Measurements from ENCODE around the gene RABGAP1.

Gene RABGAP1

DNA sequence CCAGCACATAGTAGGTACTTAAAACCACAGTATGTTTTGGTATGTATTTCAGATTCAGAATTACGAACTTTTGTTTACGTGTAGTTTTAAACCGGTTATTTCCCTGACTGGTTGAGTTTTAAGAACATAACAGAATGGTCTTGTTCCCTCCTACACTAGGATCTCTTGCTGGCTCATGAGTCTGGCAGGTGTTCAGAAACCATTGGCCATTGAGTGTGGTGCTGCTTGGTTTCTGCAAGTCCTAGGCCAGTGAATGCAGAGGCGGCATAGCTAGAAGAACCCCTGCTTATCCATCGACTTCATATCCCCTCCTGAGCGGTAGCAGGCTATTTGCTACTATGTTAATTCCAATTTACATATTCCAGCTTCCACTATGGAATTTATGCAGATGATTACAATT is 158.2 kb downstream of the RABGAP1 start:
- TF ChIP-seq, protein P1, sequence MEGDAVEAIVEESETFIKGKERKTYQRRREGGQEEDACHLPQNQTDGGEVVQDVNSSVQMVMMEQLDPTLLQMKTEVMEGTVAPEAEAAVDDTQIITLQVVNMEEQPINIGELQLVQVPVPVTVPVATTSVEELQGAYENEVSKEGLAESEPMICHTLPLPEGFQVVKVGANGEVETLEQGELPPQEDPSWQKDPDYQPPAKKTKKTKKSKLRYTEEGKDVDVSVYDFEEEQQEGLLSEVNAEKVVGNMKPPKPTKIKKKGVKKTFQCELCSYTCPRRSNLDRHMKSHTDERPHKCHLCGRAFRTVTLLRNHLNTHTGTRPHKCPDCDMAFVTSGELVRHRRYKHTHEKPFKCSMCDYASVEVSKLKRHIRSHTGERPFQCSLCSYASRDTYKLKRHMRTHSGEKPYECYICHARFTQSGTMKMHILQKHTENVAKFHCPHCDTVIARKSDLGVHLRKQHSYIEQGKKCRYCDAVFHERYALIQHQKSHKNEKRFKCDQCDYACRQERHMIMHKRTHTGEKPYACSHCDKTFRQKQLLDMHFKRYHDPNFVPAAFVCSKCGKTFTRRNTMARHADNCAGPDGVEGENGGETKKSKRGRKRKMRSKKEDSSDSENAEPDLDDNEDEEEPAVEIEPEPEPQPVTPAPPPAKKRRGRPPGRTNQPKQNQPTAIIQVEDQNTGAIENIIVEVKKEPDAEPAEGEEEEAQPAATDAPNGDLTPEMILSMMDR (IDR thresholded peaks at IDR 0.05; ENCODE audit: low read depth, low read length): no peak
- DNase-seq (ENCODE audit: extremely low read depth, low read depth): no peak

DNA sequence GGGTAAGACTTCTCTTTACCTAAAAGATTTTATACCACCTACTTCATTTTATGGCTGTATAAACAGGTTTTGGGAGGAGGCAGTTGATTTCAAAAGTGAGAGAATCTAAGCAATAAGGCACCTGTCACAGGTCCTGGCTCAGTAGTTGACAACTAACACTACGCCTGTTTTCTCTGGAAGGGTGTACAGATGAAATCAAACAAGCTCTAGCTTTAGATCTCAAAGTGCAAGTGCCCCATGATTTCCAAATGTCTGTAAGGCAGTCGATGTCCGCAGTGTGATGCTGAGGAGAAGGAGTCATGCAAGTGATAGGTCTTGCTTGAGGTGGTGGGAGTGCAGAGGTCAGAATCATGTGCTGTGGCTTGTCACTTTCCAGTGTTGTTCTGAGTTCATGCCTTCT is 158.7 kb downstream of the RABGAP1 start:
- TF ChIP-seq, protein P1 (IDR thresholded peaks at IDR 0.05; ENCODE audit: low read depth, low read length): no peak
- DNase-seq (ENCODE audit: extremely low read depth, low read depth): no peak

DNA sequence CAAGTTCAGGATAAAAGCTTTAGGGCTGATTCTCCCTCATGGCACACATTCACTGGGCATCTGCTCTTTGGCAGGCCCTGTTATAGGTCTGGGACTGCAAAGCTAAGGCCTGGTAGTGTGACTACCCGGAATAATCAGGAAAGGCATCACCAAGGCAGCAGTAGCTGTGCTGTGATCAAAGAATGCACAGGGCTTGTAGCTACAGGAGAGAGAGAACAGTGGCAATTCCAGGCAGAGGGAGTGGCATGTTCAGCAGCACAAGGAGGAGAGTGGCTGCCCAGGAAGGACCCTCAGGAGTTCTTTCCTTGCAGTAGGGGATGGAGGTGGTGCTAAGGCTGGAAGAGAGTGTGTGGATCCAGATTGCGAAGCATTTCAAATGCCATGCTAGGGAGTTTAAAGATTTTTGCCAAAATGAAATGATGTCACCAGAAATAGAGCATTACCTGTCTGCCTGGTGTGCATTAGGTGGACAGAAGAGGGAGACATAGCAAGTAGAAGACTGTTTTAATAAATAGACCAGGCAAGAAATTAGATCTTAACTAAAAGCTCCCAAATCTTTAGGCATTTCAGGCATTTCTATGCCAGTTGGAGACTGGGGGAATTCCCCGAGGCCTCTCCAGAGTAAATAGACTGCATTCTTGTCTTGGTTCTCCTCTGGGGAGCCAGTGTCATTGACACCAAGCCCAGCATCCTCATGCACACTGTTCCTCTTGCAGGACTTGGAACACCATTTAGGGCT is 161.7 kb downstream of the RABGAP1 start:
- TF ChIP-seq, protein P1 (IDR thresholded peaks at IDR 0.05; ENCODE audit: low read depth, low read length): peak; percentile 23
- DNase-seq (ENCODE audit: extremely low read depth, low read depth): no peak

DNA sequence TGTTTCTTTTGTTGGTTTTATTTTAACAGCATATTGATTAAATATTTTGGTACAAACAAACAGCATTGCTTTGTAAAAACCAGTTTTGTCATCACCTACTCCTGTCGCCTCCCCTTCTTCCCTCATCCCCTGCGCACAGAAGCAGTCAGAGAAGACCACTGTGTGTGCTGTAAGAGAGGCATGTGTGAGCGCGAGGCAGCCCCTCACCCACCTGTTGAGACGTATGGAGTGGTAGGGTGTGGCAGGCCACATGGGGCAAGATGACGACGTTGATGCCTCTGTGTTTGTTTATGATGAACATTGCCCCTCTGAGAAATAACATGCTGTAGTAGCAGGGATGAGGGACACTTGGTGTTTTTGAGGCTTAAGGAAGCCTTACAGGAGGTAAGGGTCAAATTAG is 164.0 kb downstream of the RABGAP1 start:
- DNase-seq (ENCODE audit: extremely low read depth, low read depth): no peak
- TF ChIP-seq, protein P1 (IDR thresholded peaks at IDR 0.05; ENCODE audit: low read depth, low read length): no peak

DNA sequence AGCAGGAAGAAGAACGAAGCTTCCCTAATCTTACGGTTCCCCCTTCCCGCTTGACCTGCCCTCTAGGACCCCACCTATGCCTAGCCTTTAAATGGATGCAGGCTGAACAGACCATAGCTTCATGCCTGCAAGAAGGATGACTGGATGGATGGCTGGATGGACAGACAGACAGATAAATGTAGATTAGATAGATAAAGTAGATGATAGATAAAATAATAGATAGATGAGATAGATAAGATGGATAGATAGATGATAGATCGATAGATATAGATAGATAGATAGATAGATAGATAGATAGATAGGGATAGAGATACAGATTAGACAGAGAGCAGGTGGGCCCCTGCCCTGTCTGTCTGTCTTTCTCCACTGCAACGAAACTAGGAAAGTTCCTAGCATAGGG is 164.7 kb downstream of the RABGAP1 start:
- TF ChIP-seq, protein P1 (IDR thresholded peaks at IDR 0.05; ENCODE audit: low read depth, low read length): no peak
- no peak for DNase-seq (ENCODE audit: extremely low read depth, low read depth)

DNA sequence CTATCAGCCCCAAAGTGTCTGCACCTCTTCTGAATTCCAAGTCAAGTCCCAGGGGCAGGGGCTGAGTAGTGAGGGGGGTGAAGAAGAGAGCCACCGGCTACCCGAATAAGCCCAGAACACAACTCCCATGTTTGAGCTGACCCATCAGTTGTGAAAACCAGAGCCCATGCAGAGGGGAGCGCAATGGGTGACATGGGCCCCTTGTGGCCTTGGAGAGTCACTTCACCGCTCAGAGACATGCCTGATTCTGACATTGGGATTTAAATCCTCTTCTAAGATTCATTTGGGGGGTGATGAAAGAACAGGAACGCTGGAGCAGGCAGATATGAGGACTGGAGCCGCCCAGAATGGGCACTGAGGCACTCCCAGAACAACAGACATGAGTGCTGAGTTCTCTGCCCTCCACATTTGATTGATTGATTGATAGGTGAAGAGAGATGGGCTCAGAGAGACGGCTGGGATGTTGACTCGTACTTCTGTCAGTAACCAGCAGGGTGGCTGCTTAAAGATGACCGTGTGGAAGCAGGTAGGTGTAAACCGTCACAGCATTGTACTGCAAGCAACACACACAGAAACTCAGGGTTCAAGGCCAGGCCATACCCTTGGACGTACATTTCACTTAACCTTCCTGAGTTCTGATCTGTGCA is 166.9 kb downstream of the RABGAP1 start:
- TF ChIP-seq, protein P1 (IDR thresholded peaks at IDR 0.05; ENCODE audit: low read depth, low read length): no peak
- no peak for DNase-seq (ENCODE audit: extremely low read depth, low read depth)

DNA sequence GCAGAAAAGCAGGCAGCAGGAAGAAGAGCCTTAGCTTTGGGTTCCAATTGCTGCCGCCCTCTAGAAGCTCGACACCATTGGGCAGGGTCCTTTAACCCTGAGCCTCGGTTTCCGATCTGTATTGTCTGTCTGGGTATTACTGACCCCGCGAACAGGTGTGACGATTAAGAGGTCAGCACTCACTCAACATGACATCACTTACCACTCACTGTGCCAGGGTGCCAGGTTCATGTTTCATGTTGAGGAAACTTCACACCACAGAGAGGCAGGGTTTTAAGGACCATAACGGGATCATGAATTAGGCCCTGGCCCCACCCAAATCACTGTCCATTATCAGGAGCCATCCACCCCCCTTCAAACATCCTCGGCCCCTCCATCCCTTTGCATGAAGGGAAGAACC is 168.2 kb downstream of the RABGAP1 start:
- no peak for DNase-seq (ENCODE audit: extremely low read depth, low read depth)
- TF ChIP-seq, protein P1 (IDR thresholded peaks at IDR 0.05; ENCODE audit: low read depth, low read length): no peak

All from AG09319 (cell line).